Adrenal gland (tissue), 5 donors: ENCODE measurements around the gene MAP4.

Experiments
- POLR2A ChIP-seq, 2 donors: fragments of 450-650 bp; IDR thresholded peaks; one replicate each; pipeline ENCODE4 v1.6.1; 2017; ENCODE audit warnings: antibody characterized with exemption in 2 of 2, mild to moderate bottlenecking in 2 of 2, moderate library complexity in 1 of 2
- TF ChIP-seq, protein P1 (sequence below), 6 experiments: fragments of 450-650 bp in 4 of 6; fragments of 200-600 bp in 2 of 6; sonication (generic) in 1 of 6; IDR thresholded peaks; 1 replicate in 5 of 6; 2 replicates in 1 of 6; pipeline versions ENCODE4 v1.5.1 to v1.8.0; 2016 to 2021; ENCODE audit warnings: antibody characterized with exemption in 6 of 6, mild to moderate bottlenecking in 2 of 6, moderate library complexity in 1 of 6
- donor health status: DM: no; HTN: no; CAD: no.

DNA sequence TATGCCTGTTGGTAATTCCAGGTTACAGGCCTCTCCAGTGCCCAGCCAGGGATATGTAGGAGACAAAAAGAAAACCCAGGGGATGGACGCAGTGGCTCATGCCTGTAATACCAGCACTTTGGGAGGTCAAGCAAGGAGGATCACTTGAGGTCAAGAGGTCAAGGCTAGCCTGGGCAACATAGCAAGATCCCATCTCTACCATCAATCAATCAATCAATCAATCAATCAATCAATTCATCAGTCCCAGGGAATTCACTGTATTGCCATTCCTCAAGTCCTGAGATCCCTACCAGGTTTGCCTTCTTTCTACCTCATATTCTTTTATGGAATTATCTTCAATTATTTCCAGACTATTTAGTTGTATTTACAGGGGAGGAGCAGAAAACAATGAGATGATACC, 131.0 kb downstream of the MAP4 start:
- TF ChIP-seq, protein P1, sequence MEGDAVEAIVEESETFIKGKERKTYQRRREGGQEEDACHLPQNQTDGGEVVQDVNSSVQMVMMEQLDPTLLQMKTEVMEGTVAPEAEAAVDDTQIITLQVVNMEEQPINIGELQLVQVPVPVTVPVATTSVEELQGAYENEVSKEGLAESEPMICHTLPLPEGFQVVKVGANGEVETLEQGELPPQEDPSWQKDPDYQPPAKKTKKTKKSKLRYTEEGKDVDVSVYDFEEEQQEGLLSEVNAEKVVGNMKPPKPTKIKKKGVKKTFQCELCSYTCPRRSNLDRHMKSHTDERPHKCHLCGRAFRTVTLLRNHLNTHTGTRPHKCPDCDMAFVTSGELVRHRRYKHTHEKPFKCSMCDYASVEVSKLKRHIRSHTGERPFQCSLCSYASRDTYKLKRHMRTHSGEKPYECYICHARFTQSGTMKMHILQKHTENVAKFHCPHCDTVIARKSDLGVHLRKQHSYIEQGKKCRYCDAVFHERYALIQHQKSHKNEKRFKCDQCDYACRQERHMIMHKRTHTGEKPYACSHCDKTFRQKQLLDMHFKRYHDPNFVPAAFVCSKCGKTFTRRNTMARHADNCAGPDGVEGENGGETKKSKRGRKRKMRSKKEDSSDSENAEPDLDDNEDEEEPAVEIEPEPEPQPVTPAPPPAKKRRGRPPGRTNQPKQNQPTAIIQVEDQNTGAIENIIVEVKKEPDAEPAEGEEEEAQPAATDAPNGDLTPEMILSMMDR (IDR thresholded peaks at IDR 0.05): no peak
- no peak for TF ChIP-seq POLR2A (IDR thresholded peaks at IDR 0.05)
